HepG2 (cell line): ENCODE measurements around the gene TEKT2. TPM values are rescaled to one million over a fixed set of nuclear protein-coding genes. Genes with fewer than 3 reads are reported as not detected.

Experiments used
- ATAC-seq: fragments of 200-7000 bp; cut with Tn5 transposase; 3 replicates; pipeline ENCODE4 v1.9.1; 2020; ENCODE audit warnings: mild to moderate bottlenecking, moderate library complexity
- BruUV-seq: library from RNA; stranded (reverse); fragments of 400-500 nt; replicated peaks from 2 replicates; lab custom pipeline; 2021; lab: Mats Ljungman, UMichigan
- CTCF ChIA-PET: fragments of 300-600 bp; formaldehyde crosslinking; extraction: SDS; loops from one replicate; lab custom pipeline; 2021; ENCODE audit warnings: low total read pairs, inconsistent platforms, low intra/inter-chr PET ratio; lab: Yijun Ruan, JAX
- POLR2A ChIA-PET: fragments of 350-600 bp; sonication (Branson Sonifier 250); formaldehyde crosslinking; loops from one replicate; lab custom pipeline; 2020; ENCODE audit warnings: antibody characterized with exemption, inconsistent platforms; lab: Yijun Ruan, JAX
- DNase-seq: peaks from one replicate; pipeline ENCODE4 v3.0.0-alpha.2; 2015; ENCODE audit warnings: low spot score
- FAIRE-seq: peaks from 3 replicates; lab custom pipeline; 2011; peaks lifted over from hg19 to GRCh38; lab: Jason Lieb, UNC
- H2AFZ ChIP-seq: one replicate; pipeline ENCODE4 v1.6.1; 2011; ENCODE audit warnings: low read length, inconsistent platforms
- H3K27ac ChIP-seq: fragments of 300-600 bp; 3 replicates; pipeline ENCODE4 v1.8.0; 2011; ENCODE audit warnings: mixed run types, mild to moderate bottlenecking, mixed read lengths, low read length, inconsistent platforms; ENCODE audit not compliant: insufficient read depth; ENCODE audit errors: extremely low read length
- H3K27me3 ChIP-seq, 2 experiments: fragments of 200-600 bp in 1 of 2; 2 replicates in 1 of 2; 3 replicates in 1 of 2; pipeline versions ENCODE4 v1.6.0 to v1.8.0; 2011; ENCODE audit warnings: low read length in 2 of 2, mild to moderate bottlenecking in 2 of 2, moderate library complexity in 2 of 2, inconsistent platforms in 1 of 2; ENCODE audit not compliant: insufficient read depth in 2 of 2, control insufficient read depth in 1 of 2
- H3K36me3 ChIP-seq, 2 experiments: fragments of 200-600 bp in 1 of 2; replicated peaks in 1 of 2; 2 replicates in 1 of 2; 3 replicates in 1 of 2; pipeline versions ENCODE4 v1.5.1 to v1.8.0; 2011; ENCODE audit warnings: low read length in 2 of 2, inconsistent platforms in 1 of 2; ENCODE audit not compliant: insufficient read depth in 2 of 2, control insufficient read depth in 1 of 2
- H3K4me1 ChIP-seq: 2 replicates; pipeline ENCODE4 v1.5.1; 2012; ENCODE audit warnings: low read length, inconsistent platforms; ENCODE audit not compliant: insufficient read depth
- H3K4me2 ChIP-seq: 2 replicates; pipeline ENCODE4 v1.6.0; 2011; ENCODE audit warnings: low read depth, low read length, inconsistent platforms
- H3K4me3 ChIP-seq, 3 experiments: fragments of 200-600 bp in 1 of 3; sonication (generic), shearing (Covaris generic) in 1 of 3; replicated peaks in 1 of 3; 2 replicates each; pipeline ENCODE4 v1.5.1; 2011 to 2016; ENCODE audit warnings: low read length in 3 of 3, inconsistent platforms in 2 of 3, low read depth in 2 of 3, mild to moderate bottlenecking in 2 of 3, control low read depth in 1 of 3, mixed read lengths in 1 of 3; ENCODE audit not compliant: insufficient read depth in 1 of 3
- H3K79me2 ChIP-seq: one replicate; pipeline ENCODE4 v1.6.1; 2011; ENCODE audit warnings: low read length, inconsistent platforms; ENCODE audit not compliant: insufficient read depth
- H3K9ac ChIP-seq: 2 replicates; pipeline ENCODE4 v1.6.0; 2011; ENCODE audit warnings: mild to moderate bottlenecking, low read depth, low read length, inconsistent platforms; ENCODE audit not compliant: insufficient read depth
- H3K9me3 ChIP-seq: 2 replicates; pipeline ENCODE4 v1.5.1; 2012; ENCODE audit warnings: mild to moderate bottlenecking, low read length
- H4K20me1 ChIP-seq: 2 replicates; pipeline ENCODE4 v1.6.0; 2011; ENCODE audit warnings: inconsistent platforms, mild to moderate bottlenecking, low read length, moderate library complexity; ENCODE audit not compliant: insufficient read depth
- ARHGAP35 ChIP-seq: sonication (generic); formaldehyde crosslinking; IDR thresholded peaks from 2 replicates; pipeline ENCODE4 v1.9.0; 2022; ENCODE audit warnings: mild to moderate bottlenecking, inconsistent platforms, moderate library complexity, missing genetic modification reagents, borderline replicate concordance
- HMG20A ChIP-seq: IDR thresholded peaks from 2 replicates; pipeline ENCODE4 v1.6.1; 2016; ENCODE audit warnings: borderline replicate concordance
- KAT8 ChIP-seq: IDR thresholded peaks from 2 replicates; pipeline ENCODE4 v1.6.1; 2016; ENCODE audit warnings: missing genetic modification reagents, missing compliant biosample characterization
- ZEB1 ChIP-seq: IDR thresholded peaks from 2 replicates; pipeline ENCODE4 v1.6.1; 2012; ENCODE audit warnings: mild to moderate bottlenecking, low read depth, inconsistent platforms; ENCODE audit not compliant: insufficient replicate concordance
- ZMYM2 ChIP-seq: sonication (generic); formaldehyde crosslinking; IDR thresholded peaks from 2 replicates; pipeline ENCODE4 v1.8.0; 2022; ENCODE audit warnings: mild to moderate bottlenecking, missing genetic modification reagents
- ZNF724P ChIP-seq: sonication (generic); formaldehyde crosslinking; IDR thresholded peaks from 2 replicates; pipeline ENCODE4 v1.8.0; 2022; ENCODE audit warnings: missing genetic modification reagents, borderline replicate concordance
- ZNF749 ChIP-seq: sonication (generic); formaldehyde crosslinking; IDR thresholded peaks from 2 replicates; pipeline ENCODE4 v1.8.0; 2022; ENCODE audit warnings: mild to moderate bottlenecking, missing genetic modification reagents, moderate library complexity, borderline replicate concordance
- WGBS: methylation state at CpG from one replicate; pipeline ENCODE4 v1.1.6; 2017; ENCODE audit warnings: low lambda C conversion rate; 5-methylcytosine and 5-hydroxymethylcytosine counted together
- in situ Hi-C: cut with HindIII; loops from 2 replicates; pipeline ENCODE4 v1.10.0; 2017; ENCODE audit warnings: low pct_unique_long_range_greater_than_20kb; ENCODE audit not compliant: extremely low pct_ligation_motif_present
- intact Hi-C: fragments of 100-400 bp; cut with micrococcal nuclease; formaldehyde crosslinking; loops from one replicate; pipeline ENCODE4 v1.10.0; 2022; ENCODE audit not compliant: unreplicated experiment
- polyA plus RNA-seq, 8 experiments: library from polyadenylated mRNA; depleted of rRNA in 3 of 8; stranded (reverse) in 7 of 8; unstranded in 1 of 8; fragments of >200 nt; fragmentation: Illumina TruSeq in 4 of 8; extraction: Trizol in 4 of 8; gene quantifications; 2 replicates each; pipeline versions ENCODE4 v1.2.1 to v1.2.3, GENCODE V29; 2011 to 2016; ENCODE audit warnings: low read depth in 4 of 8, missing spikeins in 1 of 8, mixed read lengths in 1 of 8; ENCODE audit not compliant: insufficient read depth in 1 of 8
- total RNA-seq, 5 experiments: library from RNA; depleted of rRNA; stranded (reverse); fragments of >200 nt; fragmentation: Illumina TruSeq; extraction: Trizol; gene quantifications; 2 replicates each; pipeline ENCODE4 v1.2.3, GENCODE V29; 2016; ENCODE audit warnings: low read depth in 1 of 5
- TF ChIP-seq, protein P1 (sequence below): sonication (generic); formaldehyde crosslinking; IDR thresholded peaks from 2 replicates; pipeline ENCODE4 v1.5.0; 2020; ENCODE audit warnings: missing genetic modification reagents
- TF ChIP-seq, protein P2 (sequence below): sonication (generic); formaldehyde crosslinking; IDR thresholded peaks from 2 replicates; pipeline ENCODE4 v1.9.0; 2021; ENCODE audit warnings: mild to moderate bottlenecking, missing genetic modification reagents
- TF ChIP-seq, protein P3 (sequence below): sonication (generic); formaldehyde crosslinking; IDR thresholded peaks from 2 replicates; pipeline ENCODE4 v1.5.0; 2020; ENCODE audit warnings: missing genetic modification reagents
- TF ChIP-seq, protein P4 (sequence below): sonication (generic); formaldehyde crosslinking; IDR thresholded peaks from 2 replicates; pipeline ENCODE4 v1.8.1; 2023; ENCODE audit warnings: missing genetic modification reagents, mild to moderate bottlenecking, borderline replicate concordance

TEKT2 gene
- total and polyA plus RNA-seq, 2 of the 13 experiments (the other 11 are each of a cell fraction or from before 2014, with no cell fraction given) = 0.31 to 0.38 TPM

DNA sequence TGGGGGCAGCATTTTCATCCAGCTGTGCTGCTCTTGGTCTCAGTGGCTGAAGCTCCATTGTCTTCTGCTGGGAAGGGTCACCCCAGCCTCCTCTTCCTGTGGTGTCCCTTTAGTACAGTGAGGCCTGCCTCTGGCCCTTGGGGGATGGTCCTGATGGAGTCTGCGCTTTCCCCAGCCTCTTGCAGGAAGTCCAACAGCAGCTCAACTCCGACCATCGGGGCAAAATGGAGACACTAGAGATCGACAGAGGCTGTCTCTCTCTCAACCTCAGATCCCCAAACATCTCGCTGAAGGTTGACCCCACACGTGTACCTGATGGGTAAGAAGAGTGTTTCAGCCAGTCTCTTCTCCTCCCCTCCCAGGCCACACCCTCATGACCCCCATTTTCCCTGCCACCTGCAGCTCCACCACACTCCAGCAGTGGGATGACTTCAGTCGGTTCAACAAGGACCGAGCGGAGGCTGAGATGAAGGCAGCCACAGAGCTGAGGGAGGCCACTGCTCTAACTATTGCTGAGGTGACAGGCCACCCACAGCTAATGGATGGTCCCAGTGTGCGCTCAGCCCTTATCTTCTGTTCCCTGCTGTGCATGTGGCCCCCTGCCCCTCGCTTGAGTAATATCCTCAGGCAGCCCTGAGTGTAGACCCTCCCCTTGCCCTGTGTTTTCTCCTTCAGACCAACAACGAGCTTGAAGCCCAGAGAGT lies 2.8 kb downstream of the TEKT2 start:
- peaks cover 4 to 9% of the 10 kb centered on the region in 2 experiments; a peak in 3 of 5 replicates for H3K36me3 ChIP-seq
- no peak overlapping the region for H3K4me2 ChIP-seq
- no peak overlapping the region for H3K27ac ChIP-seq
- no peaks in the 10 kb centered on the region for H3K9me3 ChIP-seq
- FAIRE-seq (no peak), ATAC-seq (no peak), DNase-seq (no peak)
- BruUV-seq = no TSS peak
- 77% methylated on average over 12 of the region's 12 CpGs for WGBS
- H2AFZ ChIP-seq = no peak overlapping the region
- peaks cover 0 to 2% of the 10 kb centered on the region in 2 experiments; a peak in 1 of 5 replicates for H3K27me3 ChIP-seq
- peaks cover 30% of the 10 kb centered on the region for H3K4me1 ChIP-seq
- H3K4me3 ChIP-seq = no peak overlapping the region
- no peak overlapping the region for H3K9ac ChIP-seq
- ChIA-PET CTCF (no interaction called here), POLR2A (interaction anchor here (1.8 kb wide), 1 partner anchor 314 kb away, joined by 5 read pairs; no protein-coding TSS in a partner anchor)
- intact Hi-C loops (no loop called here), in situ Hi-C loops (no loop called here)
- peaks cover 21% of the 10 kb centered on the region for H3K79me2 ChIP-seq
- H4K20me1 ChIP-seq = no peaks in the 10 kb centered on the region
- no peak for TF ChIP-seq ZNF724P (CRISPR knock-in tag)
- TF ChIP-seq, protein P1, sequence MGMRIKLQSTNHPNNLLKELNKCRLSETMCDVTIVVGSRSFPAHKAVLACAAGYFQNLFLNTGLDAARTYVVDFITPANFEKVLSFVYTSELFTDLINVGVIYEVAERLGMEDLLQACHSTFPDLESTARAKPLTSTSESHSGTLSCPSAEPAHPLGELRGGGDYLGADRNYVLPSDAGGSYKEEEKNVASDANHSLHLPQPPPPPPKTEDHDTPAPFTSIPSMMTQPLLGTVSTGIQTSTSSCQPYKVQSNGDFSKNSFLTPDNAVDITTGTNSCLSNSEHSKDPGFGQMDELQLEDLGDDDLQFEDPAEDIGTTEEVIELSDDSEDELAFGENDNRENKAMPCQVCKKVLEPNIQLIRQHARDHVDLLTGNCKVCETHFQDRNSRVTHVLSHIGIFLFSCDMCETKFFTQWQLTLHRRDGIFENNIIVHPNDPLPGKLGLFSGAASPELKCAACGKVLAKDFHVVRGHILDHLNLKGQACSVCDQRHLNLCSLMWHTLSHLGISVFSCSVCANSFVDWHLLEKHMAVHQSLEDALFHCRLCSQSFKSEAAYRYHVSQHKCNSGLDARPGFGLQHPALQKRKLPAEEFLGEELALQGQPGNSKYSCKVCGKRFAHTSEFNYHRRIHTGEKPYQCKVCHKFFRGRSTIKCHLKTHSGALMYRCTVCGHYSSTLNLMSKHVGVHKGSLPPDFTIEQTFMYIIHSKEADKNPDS (CRISPR knock-in tag) = no peak
- TF ChIP-seq, protein P2, sequence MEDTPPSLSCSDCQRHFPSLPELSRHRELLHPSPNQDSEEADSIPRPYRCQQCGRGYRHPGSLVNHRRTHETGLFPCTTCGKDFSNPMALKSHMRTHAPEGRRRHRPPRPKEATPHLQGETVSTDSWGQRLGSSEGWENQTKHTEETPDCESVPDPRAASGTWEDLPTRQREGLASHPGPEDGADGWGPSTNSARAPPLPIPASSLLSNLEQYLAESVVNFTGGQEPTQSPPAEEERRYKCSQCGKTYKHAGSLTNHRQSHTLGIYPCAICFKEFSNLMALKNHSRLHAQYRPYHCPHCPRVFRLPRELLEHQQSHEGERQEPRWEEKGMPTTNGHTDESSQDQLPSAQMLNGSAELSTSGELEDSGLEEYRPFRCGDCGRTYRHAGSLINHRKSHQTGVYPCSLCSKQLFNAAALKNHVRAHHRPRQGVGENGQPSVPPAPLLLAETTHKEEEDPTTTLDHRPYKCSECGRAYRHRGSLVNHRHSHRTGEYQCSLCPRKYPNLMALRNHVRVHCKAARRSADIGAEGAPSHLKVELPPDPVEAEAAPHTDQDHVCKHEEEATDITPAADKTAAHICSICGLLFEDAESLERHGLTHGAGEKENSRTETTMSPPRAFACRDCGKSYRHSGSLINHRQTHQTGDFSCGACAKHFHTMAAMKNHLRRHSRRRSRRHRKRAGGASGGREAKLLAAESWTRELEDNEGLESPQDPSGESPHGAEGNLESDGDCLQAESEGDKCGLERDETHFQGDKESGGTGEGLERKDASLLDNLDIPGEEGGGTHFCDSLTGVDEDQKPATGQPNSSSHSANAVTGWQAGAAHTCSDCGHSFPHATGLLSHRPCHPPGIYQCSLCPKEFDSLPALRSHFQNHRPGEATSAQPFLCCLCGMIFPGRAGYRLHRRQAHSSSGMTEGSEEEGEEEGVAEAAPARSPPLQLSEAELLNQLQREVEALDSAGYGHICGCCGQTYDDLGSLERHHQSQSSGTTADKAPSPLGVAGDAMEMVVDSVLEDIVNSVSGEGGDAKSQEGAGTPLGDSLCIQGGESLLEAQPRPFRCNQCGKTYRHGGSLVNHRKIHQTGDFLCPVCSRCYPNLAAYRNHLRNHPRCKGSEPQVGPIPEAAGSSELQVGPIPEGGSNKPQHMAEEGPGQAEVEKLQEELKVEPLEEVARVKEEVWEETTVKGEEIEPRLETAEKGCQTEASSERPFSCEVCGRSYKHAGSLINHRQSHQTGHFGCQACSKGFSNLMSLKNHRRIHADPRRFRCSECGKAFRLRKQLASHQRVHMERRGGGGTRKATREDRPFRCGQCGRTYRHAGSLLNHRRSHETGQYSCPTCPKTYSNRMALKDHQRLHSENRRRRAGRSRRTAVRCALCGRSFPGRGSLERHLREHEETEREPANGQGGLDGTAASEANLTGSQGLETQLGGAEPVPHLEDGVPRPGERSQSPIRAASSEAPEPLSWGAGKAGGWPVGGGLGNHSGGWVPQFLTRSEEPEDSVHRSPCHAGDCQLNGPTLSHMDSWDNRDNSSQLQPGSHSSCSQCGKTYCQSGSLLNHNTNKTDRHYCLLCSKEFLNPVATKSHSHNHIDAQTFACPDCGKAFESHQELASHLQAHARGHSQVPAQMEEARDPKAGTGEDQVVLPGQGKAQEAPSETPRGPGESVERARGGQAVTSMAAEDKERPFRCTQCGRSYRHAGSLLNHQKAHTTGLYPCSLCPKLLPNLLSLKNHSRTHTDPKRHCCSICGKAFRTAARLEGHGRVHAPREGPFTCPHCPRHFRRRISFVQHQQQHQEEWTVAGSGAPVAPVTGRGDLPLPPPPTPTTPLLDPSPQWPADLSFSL (CRISPR knock-in tag) = no peak
- no peak for TF ChIP-seq KAT8 (CRISPR knock-in tag)
- TF ChIP-seq ZEB1 = no peak
- no peak for TF ChIP-seq ZNF749 (CRISPR knock-in tag)
- TF ChIP-seq HMG20A = no peak
- TF ChIP-seq, protein P3, sequence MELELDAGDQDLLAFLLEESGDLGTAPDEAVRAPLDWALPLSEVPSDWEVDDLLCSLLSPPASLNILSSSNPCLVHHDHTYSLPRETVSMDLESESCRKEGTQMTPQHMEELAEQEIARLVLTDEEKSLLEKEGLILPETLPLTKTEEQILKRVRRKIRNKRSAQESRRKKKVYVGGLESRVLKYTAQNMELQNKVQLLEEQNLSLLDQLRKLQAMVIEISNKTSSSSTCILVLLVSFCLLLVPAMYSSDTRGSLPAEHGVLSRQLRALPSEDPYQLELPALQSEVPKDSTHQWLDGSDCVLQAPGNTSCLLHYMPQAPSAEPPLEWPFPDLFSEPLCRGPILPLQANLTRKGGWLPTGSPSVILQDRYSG (CRISPR knock-in tag) = no peak
- no peak for TF ChIP-seq ZMYM2 (CRISPR knock-in tag)
- TF ChIP-seq ARHGAP35 (CRISPR knock-in tag) = no peak
- TF ChIP-seq, protein P4, sequence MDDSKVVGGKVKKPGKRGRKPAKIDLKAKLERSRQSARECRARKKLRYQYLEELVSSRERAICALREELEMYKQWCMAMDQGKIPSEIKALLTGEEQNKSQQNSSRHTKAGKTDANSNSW (CRISPR knock-in tag) = no peak
